Neural crest cell (in vitro differentiated cells): ENCODE data around the gene LTA. TPM values are rescaled to one million over a fixed set of nuclear protein-coding genes. Genes with fewer than 3 reads are reported as not detected.

Experiments
- DNase-seq: peaks from one replicate; pipeline ENCODE4 v3.0.0; 2021; ENCODE audit warnings: low read depth, mixed read lengths, low spot score
- H3K27ac Mint-ChIP-seq: one replicate; pipeline ENCODE4 v1.8.0; 2021; ENCODE audit warnings: mild to moderate bottlenecking, mixed read lengths; ENCODE audit not compliant: unreplicated experiment
- H3K27me3 Mint-ChIP-seq: 2 replicates; pipeline ENCODE4 v1.8.0; 2021; ENCODE audit warnings: low read depth, mild to moderate bottlenecking, mixed read lengths
- H3K36me3 Mint-ChIP-seq: 2 replicates; pipeline ENCODE4 v1.8.0; 2021; ENCODE audit warnings: low read depth, mild to moderate bottlenecking, mixed read lengths
- H3K4me1 Mint-ChIP-seq: 2 replicates; pipeline ENCODE4 v1.8.0; 2021; ENCODE audit warnings: mixed read lengths
- H3K4me3 Mint-ChIP-seq: one replicate; pipeline ENCODE4 v1.8.0; 2021; ENCODE audit warnings: mild to moderate bottlenecking, mixed read lengths
- H3K9me3 Mint-ChIP-seq: 2 replicates; pipeline ENCODE4 v1.8.0; 2021; ENCODE audit warnings: mixed read lengths
- CTCF ChIP-seq: fragments of 200-600 bp; sonication (generic); conservative IDR thresholded peaks from 2 replicates; pipeline ENCODE4 v1.5.0; 2021; ENCODE audit warnings: antibody characterized with exemption, mild to moderate bottlenecking
- total RNA-seq: library from RNA; stranded (reverse); gene quantifications from 2 replicates; pipeline ENCODE4 v1.2.1, GENCODE V29; 2021

The LTA gene
- total RNA-seq, 1 donor from 2014 or later = 0.26 TPM

GRCh38 chr6:31538805-31539400 is 33.2 kb upstream of the LTA start:
- Mint-ChIP-seq H3K36me3 (peaks cover 52% of the 10 kb centered on the region), H3K27me3 (no peaks in the 10 kb centered on the region), H3K9me3 (no peaks in the 10 kb centered on the region), H3K4me1 (peaks cover 61% of the 10 kb centered on the region), H3K4me3 (peak overlapping the region; percentile 100), H3K27ac (no peak overlapping the region)
- TF ChIP-seq CTCF = no peak
- DNase-seq = no peak

- Mint-ChIP-seq H3K4me3 (peak overlapping the region; percentile 100), H3K27me3 (no peaks in the 10 kb centered on the region), H3K9me3 (no peaks in the 10 kb centered on the region), H3K36me3 (peaks cover 40% of the 10 kb centered on the region), H3K27ac (peak overlapping the region; percentile 100), H3K4me1 (peaks cover 57% of the 10 kb centered on the region)
- no peak for DNase-seq
- TF ChIP-seq CTCF = no peak
These were observed 31.4 kb upstream of the LTA start for GRCh38 chr6:31540640-31541039.

- no peak for DNase-seq
- peak overlapping the region; percentile 100 for H3K27ac Mint-ChIP-seq
- no peaks in the 10 kb centered on the region for H3K27me3 Mint-ChIP-seq
- no peaks in the 10 kb centered on the region for H3K9me3 Mint-ChIP-seq
- peak overlapping the region; percentile 100 for H3K4me3 Mint-ChIP-seq
- TF ChIP-seq CTCF = no peak
- peaks cover 57% of the 10 kb centered on the region for H3K4me1 Mint-ChIP-seq
- H3K36me3 Mint-ChIP-seq = peaks cover 35% of the 10 kb centered on the region
These were observed 30.9 kb upstream of the LTA start for GRCh38 chr6:31541059-31541657.

- H3K4me1 Mint-ChIP-seq = peaks cover 60% of the 10 kb centered on the region
- H3K36me3 Mint-ChIP-seq = peaks cover 29% of the 10 kb centered on the region
- no peaks in the 10 kb centered on the region for H3K9me3 Mint-ChIP-seq
- no peak for TF ChIP-seq CTCF
- H3K27me3 Mint-ChIP-seq = no peaks in the 10 kb centered on the region
- peak within 1 kb of the TSS; percentile 100 for H3K27ac Mint-ChIP-seq
- DNase-seq = peak; percentile 85
- H3K4me3 Mint-ChIP-seq = peak within 1 kb of the TSS; percentile 100
These were observed 30.2 kb upstream of the LTA start, which contains the start of gene DDX39B for GRCh38 chr6:31541658-31542521. Gene DDX39B (minus strand): TSS chr6:31542003. CDS start chr6:31540532, 1,471 bp downstream.

- no peak overlapping the region for H3K27ac Mint-ChIP-seq
- H3K9me3 Mint-ChIP-seq = no peaks in the 10 kb centered on the region
- TF ChIP-seq CTCF = no peak
- DNase-seq = no peak
- H3K27me3 Mint-ChIP-seq = no peaks in the 10 kb centered on the region
- peaks cover 24% of the 10 kb centered on the region for H3K36me3 Mint-ChIP-seq
- H3K4me1 Mint-ChIP-seq = peaks cover 71% of the 10 kb centered on the region
- H3K4me3 Mint-ChIP-seq = peak overlapping the region; percentile 100
These were observed 28.4 kb upstream of the LTA start for GRCh38 chr6:31543639-31544038.
